GM23248 (cell line): ENCODE data around the gene KCNMA1. TPM values are rescaled to one million over a fixed set of nuclear protein-coding genes. Genes with fewer than 3 reads are reported as not detected.

Experiments
- DNase-seq: peaks from one replicate; pipeline ENCODE4 v3.0.0-alpha.2; 2015
- H2AFZ ChIP-seq: fragments of 200-600 bp; sonication (generic); 2 replicates; pipeline ENCODE4 v1.6.1; 2016; ENCODE audit warnings: antibody characterized with exemption
- H3F3A ChIP-seq: fragments of 200-600 bp; sonication (generic); 2 replicates; pipeline ENCODE4 v1.6.1; 2016; ENCODE audit warnings: mild to moderate bottlenecking, antibody characterized with exemption, mixed run types; ENCODE audit not compliant: insufficient read depth
- H3K27ac ChIP-seq: fragments of 200-600 bp; sonication (generic); 2 replicates; pipeline ENCODE4 v1.5.1; 2016; ENCODE audit warnings: mild to moderate bottlenecking
- H3K27me3 ChIP-seq: fragments of 200-600 bp; sonication (generic); replicated peaks from 2 replicates; pipeline ENCODE4 v1.6.1; 2016; ENCODE audit warnings: mild to moderate bottlenecking; ENCODE audit not compliant: insufficient read depth
- H3K36me3 ChIP-seq: fragments of 200-600 bp; sonication (generic); 2 replicates; pipeline ENCODE4 v1.6.1; 2016; ENCODE audit warnings: low read depth, mild to moderate bottlenecking
- H3K4me1 ChIP-seq: fragments of 200-600 bp; sonication (generic); 2 replicates; pipeline ENCODE4 v1.6.1; 2016; ENCODE audit warnings: mild to moderate bottlenecking; ENCODE audit not compliant: insufficient read depth
- H3K4me2 ChIP-seq: fragments of 200-600 bp; sonication (generic); one replicate; pipeline ENCODE4 v1.6.1; 2016; ENCODE audit warnings: mild to moderate bottlenecking; ENCODE audit not compliant: unreplicated experiment
- H3K4me3 ChIP-seq: fragments of 200-600 bp; sonication (generic); 2 replicates; pipeline ENCODE4 v1.5.1; 2016; ENCODE audit warnings: mild to moderate bottlenecking
- H3K79me2 ChIP-seq: fragments of 200-600 bp; sonication (generic); 2 replicates; pipeline ENCODE4 v1.6.1; 2016; ENCODE audit warnings: mild to moderate bottlenecking; ENCODE audit not compliant: insufficient read depth
- H3K9ac ChIP-seq: fragments of 200-600 bp; sonication (generic); 2 replicates; pipeline ENCODE4 v1.6.1; 2016; ENCODE audit warnings: mild to moderate bottlenecking
- H3K9me2 ChIP-seq: fragments of 200-600 bp; sonication (generic); 2 replicates; pipeline ENCODE4 v1.6.1; 2016; ENCODE audit warnings: mixed run types, mild to moderate bottlenecking, moderate library complexity; ENCODE audit not compliant: insufficient read depth
- H3K9me3 ChIP-seq: fragments of 200-600 bp; sonication (generic); one replicate; pipeline ENCODE4 v1.6.1; 2017; ENCODE audit warnings: low read depth
- H4K20me1 ChIP-seq: fragments of 200-600 bp; sonication (generic); 2 replicates; pipeline ENCODE4 v1.6.0; 2016; ENCODE audit not compliant: insufficient read depth
- EZH2 ChIP-seq: fragments of 200-600 bp; sonication (generic); IDR thresholded peaks from 2 replicates; pipeline ENCODE4 v1.6.1; 2018; ENCODE audit warnings: antibody characterized with exemption, mild to moderate bottlenecking; ENCODE audit not compliant: insufficient read depth, poor library complexity, severe bottlenecking
- EZH2phosphoT487 ChIP-seq: fragments of 200-600 bp; sonication (generic); IDR thresholded peaks from 2 replicates; pipeline ENCODE4 v1.6.1; 2018; ENCODE audit warnings: antibody characterized with exemption, moderate library complexity, mild to moderate bottlenecking, low read depth; ENCODE audit not compliant: insufficient read depth
- WGBS, 2 experiments: methylation state at CpG; one replicate each; pipeline ENCODE4 v1.1.6; 2015 to 2017; ENCODE audit warnings: low lambda C conversion rate in 2 of 2, low coverage in 1 of 2; ENCODE audit errors: missing lambda C conversion rate in 2 of 2; 5-methylcytosine and 5-hydroxymethylcytosine counted together
- in situ Hi-C: fragments of 300-500 bp; cut with MboI; formaldehyde crosslinking; loops from 2 replicates; pipeline ENCODE4 v1.15.0; 2020
- polyA plus RNA-seq: library from polyadenylated mRNA; unstranded; fragments of >200 nt; fragmentation: Nextera tagmentation; extraction: Ambion mirVana; gene quantifications from 2 replicates; pipeline ENCODE4 v1.2.1, GENCODE V29; 2016
- total RNA-seq: library from RNA; depleted of rRNA; stranded (reverse); fragments of >200 nt; shearing (Covaris generic); gene quantifications from 2 replicates; pipeline ENCODE4 v1.2.3, GENCODE V29; 2014

Gene KCNMA1
- total and polyA plus RNA-seq, 2 experiments from 2014 or later: 14.2 to 25.1 TPM

DNA sequence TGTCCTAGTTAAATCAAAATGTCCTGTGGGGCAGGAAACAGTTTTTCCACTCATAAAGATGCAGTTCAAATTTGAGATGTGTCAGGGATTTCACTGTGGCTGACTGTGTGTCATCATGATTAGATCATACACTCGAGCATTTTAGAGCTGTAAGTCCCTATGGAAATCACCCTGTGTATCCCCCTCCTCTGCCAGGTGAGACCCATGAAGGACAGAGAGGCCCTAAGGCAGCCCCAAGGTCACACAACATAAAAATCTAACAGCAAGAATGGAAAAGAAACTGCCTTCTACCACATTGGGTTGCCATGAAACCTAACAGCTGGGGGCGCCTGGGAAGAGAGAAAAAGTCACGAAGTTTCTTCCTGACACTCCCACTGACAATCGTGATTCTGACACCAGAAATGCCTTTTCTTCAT, 135.8 kb downstream of the KCNMA1 start:
- Histone ChIP-seq H4K20me1 (no peaks in the 10 kb centered on the region), H3K79me2 (no peaks in the 10 kb centered on the region), H3K4me2 (peak overlapping the region; percentile 74), H2AFZ (peak overlapping the region; percentile 38; the same call in 1 of the 2 replicates), H3K27me3 (no peaks in the 10 kb centered on the region), H3K4me1 (peaks cover 55% of the 10 kb centered on the region), H3K4me3 (peak overlapping the region; percentile 36; the same call in 1 of the 2 replicates), H3K36me3 (no peaks in the 10 kb centered on the region), H3K9ac (peak overlapping the region; percentile 73), H3F3A (peaks cover 50% of the 10 kb centered on the region), H3K9me3 (no peaks in the 10 kb centered on the region), H3K27ac (peak overlapping the region; percentile 90), H3K9me2 (no peaks in the 10 kb centered on the region)
- TF ChIP-seq EZH2: no peak
- TF ChIP-seq EZH2phosphoT487: no peak
- 25% methylated on average over 4 of the region's 4 CpGs for WGBS, 2 experiments
- in situ Hi-C loops: no loop called here
- peak; percentile 76 for DNase-seq

- Histone ChIP-seq H3K36me3 (no peaks in the 10 kb centered on the region), H3F3A (peaks cover 48% of the 10 kb centered on the region), H3K9me3 (no peaks in the 10 kb centered on the region), H3K27me3 (no peaks in the 10 kb centered on the region), H2AFZ (peak overlapping the region; percentile 38; the same call in 1 of the 2 replicates), H3K9ac (peak overlapping the region; percentile 73), H3K4me1 (peaks cover 49% of the 10 kb centered on the region), H3K4me3 (peak overlapping the region; percentile 36; the same call in 1 of the 2 replicates), H3K27ac (peak overlapping the region; percentile 90), H3K79me2 (no peaks in the 10 kb centered on the region), H3K9me2 (no peaks in the 10 kb centered on the region), H3K4me2 (peak overlapping the region; percentile 74), H4K20me1 (no peaks in the 10 kb centered on the region)
- peak; percentile 96 for DNase-seq
- in situ Hi-C loops: no loop called here
- WGBS, 2 experiments: 0 to 2% methylated on average over 7 of the region's 7 CpGs
- TF ChIP-seq EZH2phosphoT487: no peak
- no peak for TF ChIP-seq EZH2
Observed at GRCh38 chr10:77501152-77501845, 136.3 kb downstream of the KCNMA1 start.

DNA sequence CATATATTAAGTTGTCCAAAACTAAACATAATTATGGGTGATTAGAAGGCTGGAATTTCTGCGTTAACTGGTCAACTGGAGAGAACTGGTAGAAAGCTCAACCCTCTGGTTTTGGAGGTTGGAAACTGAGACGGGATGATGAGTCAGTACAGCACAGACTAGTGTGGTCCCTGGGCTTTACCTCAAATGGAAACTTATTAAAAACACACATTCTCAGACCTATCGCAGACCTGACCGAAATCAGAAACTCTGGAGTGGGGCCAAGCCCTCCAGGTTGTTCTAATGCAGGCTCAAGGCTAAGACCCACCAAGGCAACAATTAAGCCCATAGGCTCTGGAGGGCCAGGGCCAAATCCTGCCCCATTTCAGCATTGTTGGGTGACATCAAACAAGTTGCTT, 136.9 kb downstream of the KCNMA1 start:
- H3K27ac ChIP-seq: peak overlapping the region; percentile 90
- H3K9me2 ChIP-seq: no peaks in the 10 kb centered on the region
- H3K4me3 ChIP-seq: no peak overlapping the region
- H3K79me2 ChIP-seq: no peaks in the 10 kb centered on the region
- H3K4me2 ChIP-seq: peak overlapping the region; percentile 74
- H4K20me1 ChIP-seq: no peaks in the 10 kb centered on the region
- H3K27me3 ChIP-seq: no peaks in the 10 kb centered on the region
- no peaks in the 10 kb centered on the region for H3K36me3 ChIP-seq
- no peak for TF ChIP-seq EZH2phosphoT487
- peak overlapping the region; percentile 25; the same call in 1 of the 2 replicates for H3K9ac ChIP-seq
- H3K4me1 ChIP-seq: peaks cover 45% of the 10 kb centered on the region
- 0 out of 2 replicates have a peak overlapping the region, but pooled peaks have one; percentile 12 for H2AFZ ChIP-seq
- in situ Hi-C loops: no loop called here
- H3F3A ChIP-seq: peaks cover 45% of the 10 kb centered on the region
- WGBS, 2 experiments: 63 to 77% methylated on average over 4 of the region's 4 CpGs
- no peaks in the 10 kb centered on the region for H3K9me3 ChIP-seq
- DNase-seq: peak; percentile 24

GRCh38 chr10:77498829-77499228, 138.8 kb downstream of the KCNMA1 start:
- TF ChIP-seq EZH2: no peak
- no peak for TF ChIP-seq EZH2phosphoT487
- WGBS, 2 experiments: 52 to 61% methylated on average over 2 of the region's 2 CpGs
- Histone ChIP-seq H4K20me1 (no peaks in the 10 kb centered on the region), H3K4me3 (no peak overlapping the region), H3K4me1 (peaks cover 26% of the 10 kb centered on the region), H3K4me2 (no peak overlapping the region), H3K79me2 (no peaks in the 10 kb centered on the region), H2AFZ (no peak overlapping the region), H3F3A (peaks cover 27% of the 10 kb centered on the region), H3K9ac (no peak overlapping the region), H3K9me3 (no peaks in the 10 kb centered on the region), H3K27ac (no peak overlapping the region), H3K9me2 (no peaks in the 10 kb centered on the region), H3K36me3 (no peaks in the 10 kb centered on the region), H3K27me3 (no peaks in the 10 kb centered on the region)
- no peak for DNase-seq
- in situ Hi-C loops: loop anchor here (10.0 kb wide), 1 partner anchor 324 kb away; no protein-coding TSS in a partner anchor
